ENCODE results near the gene CASK.

The CASK gene

DNA sequence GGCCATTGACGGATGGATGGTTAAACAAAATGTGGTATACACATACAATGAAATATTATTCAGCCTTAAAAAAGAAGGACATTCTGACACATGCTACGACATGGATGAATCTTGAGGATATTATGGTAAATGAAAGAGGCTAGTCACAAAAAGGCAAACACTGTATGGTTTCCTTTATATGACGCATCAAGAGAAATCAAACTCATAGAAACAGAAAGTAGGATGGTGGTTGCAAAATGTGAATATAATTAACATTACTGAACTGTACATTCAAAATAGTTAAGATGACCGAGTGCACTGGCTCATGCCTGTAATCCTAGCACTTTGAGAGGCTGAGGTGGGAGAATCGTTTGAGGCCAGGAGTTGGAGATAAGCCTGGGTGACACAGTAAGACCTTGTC is 9.5 kb upstream of the CASK start:
- H3K4me2 ChIP-seq (ENCODE audit: low read length), result no peak overlapping the region
- H3K4me1 ChIP-seq (ENCODE audit: control insufficient read depth, insufficient read depth, low read length), result no peaks in the 10 kb centered on the region
- peaks cover 13% of the 10 kb centered on the region for H3K27me3 ChIP-seq (ENCODE audit: control insufficient read depth, insufficient read depth, low read length)
- H3K36me3 ChIP-seq (ENCODE audit: insufficient read depth, low read length), result no peaks in the 10 kb centered on the region
- H3K4me3 ChIP-seq (ENCODE audit: low read length), result no peak overlapping the region
- H3K9ac ChIP-seq (ENCODE audit: low read depth, low read length), result no peak overlapping the region
- H3K9me3 ChIP-seq (replicated peaks; ENCODE audit: low read length), result no peaks in the 10 kb centered on the region

DNA sequence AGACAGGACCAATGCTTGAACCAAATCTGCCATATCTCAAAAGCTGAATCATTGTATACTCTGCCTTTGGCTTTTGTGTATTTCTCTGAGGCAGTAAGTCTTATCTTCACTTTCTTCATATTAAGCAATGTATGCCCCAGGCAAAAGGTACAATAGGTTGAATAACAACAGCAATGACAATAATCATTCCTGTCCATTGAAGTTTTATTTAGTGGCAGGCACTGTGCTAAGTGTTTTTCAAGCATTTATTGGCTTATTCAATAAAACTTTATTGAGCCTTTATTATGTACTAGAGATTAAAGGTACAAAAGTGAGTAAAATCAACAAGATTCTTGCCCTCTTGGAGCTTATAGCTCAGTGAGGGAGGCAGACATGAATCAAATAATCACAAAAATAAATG is 8.2 kb upstream of the CASK start:
- Histone ChIP-seq H3K4me2 (ENCODE audit: low read length) (no peak overlapping the region), H3K9me3 (replicated peaks; ENCODE audit: low read length) (no peaks in the 10 kb centered on the region), H3K36me3 (ENCODE audit: insufficient read depth, low read length) (no peaks in the 10 kb centered on the region), H3K4me1 (ENCODE audit: control insufficient read depth, insufficient read depth, low read length) (no peaks in the 10 kb centered on the region), H3K4me3 (ENCODE audit: low read length) (no peak overlapping the region), H3K9ac (ENCODE audit: low read depth, low read length) (no peak overlapping the region), H3K27me3 (ENCODE audit: control insufficient read depth, insufficient read depth, low read length) (peaks cover 19% of the 10 kb centered on the region)

DNA sequence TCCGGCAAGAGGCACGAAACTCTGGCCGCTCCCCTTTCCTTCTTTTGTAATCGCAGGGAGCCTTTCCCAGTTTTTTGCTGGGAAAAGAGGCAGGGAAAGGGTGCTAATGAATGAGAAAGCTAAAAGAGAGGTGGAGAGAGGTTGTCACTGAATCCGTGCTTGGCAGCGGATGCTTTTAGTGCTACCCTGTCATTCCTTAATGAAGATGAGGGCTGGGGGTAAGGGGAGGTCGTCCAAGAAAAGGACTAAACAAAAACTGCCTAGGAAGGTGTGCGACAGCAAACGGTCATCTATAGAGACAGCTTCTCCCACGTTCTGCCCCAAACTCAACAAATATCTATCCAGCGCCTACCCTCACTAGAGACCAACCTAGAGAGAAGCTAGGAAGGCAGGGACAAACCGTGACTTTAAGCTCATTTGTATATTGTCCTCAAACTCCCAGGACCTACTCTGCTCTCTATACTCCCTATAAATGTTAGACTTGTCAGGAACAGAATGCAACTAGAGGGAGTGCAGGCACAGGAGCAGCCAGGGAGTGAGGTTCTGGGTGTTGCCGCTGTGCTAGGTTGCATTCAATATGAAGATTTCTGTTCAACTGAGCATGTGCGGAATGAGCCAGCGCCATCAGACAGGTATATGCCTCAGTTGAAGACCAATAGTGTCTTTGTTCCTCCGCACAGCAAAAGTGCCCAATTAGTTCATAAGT is 777 bp upstream of the CASK start:
- Histone ChIP-seq H3K4me3 (ENCODE audit: low read length) (peak overlapping the region; percentile 84), H3K36me3 (ENCODE audit: insufficient read depth, low read length) (no peaks in the 10 kb centered on the region), H3K9me3 (replicated peaks; ENCODE audit: low read length) (no peaks in the 10 kb centered on the region), H3K4me1 (ENCODE audit: control insufficient read depth, insufficient read depth, low read length) (no peaks in the 10 kb centered on the region), H3K27me3 (ENCODE audit: control insufficient read depth, insufficient read depth, low read length) (peaks cover 9% of the 10 kb centered on the region), H3K4me2 (ENCODE audit: low read length) (peak overlapping the region; percentile 88), H3K9ac (ENCODE audit: low read depth, low read length) (peak overlapping the region; percentile 76)

DNA sequence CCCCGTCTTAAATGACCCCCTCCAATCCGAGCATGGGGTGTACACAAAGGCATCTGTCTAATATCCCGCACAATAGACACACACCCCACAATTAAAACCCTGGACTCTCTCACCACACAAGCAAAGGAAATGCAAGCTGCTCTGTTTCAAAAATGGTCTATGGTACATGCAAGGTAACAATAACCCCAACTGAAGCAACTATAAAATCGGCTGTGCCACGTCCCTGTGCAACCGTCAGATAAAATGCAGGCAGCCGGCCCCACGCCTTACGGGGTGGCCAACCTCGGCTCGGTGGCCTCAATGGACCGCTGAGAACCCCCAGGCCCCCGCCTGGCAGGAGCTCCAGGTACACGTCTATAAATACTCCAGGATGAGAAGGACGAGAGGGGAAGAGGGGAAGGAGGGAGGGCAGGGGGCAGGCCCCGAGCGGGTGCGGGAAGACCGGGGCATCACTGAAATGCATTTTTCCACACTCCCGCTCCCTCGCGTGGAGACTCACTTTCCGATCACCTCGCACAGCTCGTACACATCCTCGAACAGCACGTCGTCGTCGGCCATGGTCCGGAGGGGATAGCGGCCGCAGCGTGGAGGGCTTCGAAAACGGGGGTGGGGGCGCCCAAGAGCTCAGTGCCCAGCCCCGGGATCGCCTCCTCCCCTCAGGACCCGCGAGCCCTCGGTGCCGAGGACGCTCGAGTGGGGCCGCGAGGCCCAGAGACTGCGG is 763 bp downstream of the CASK start:
- Histone ChIP-seq H3K4me1 (ENCODE audit: control insufficient read depth, insufficient read depth, low read length) (no peaks in the 10 kb centered on the region), H3K36me3 (ENCODE audit: insufficient read depth, low read length) (no peaks in the 10 kb centered on the region), H3K4me2 (ENCODE audit: low read length) (peak overlapping the region; percentile 80), H3K27me3 (ENCODE audit: control insufficient read depth, insufficient read depth, low read length) (peaks cover 3% of the 10 kb centered on the region), H3K9ac (ENCODE audit: low read depth, low read length) (peak overlapping the region; percentile 76), H3K4me3 (ENCODE audit: low read length) (peak overlapping the region; percentile 84), H3K9me3 (replicated peaks; ENCODE audit: low read length) (no peaks in the 10 kb centered on the region)

DNA sequence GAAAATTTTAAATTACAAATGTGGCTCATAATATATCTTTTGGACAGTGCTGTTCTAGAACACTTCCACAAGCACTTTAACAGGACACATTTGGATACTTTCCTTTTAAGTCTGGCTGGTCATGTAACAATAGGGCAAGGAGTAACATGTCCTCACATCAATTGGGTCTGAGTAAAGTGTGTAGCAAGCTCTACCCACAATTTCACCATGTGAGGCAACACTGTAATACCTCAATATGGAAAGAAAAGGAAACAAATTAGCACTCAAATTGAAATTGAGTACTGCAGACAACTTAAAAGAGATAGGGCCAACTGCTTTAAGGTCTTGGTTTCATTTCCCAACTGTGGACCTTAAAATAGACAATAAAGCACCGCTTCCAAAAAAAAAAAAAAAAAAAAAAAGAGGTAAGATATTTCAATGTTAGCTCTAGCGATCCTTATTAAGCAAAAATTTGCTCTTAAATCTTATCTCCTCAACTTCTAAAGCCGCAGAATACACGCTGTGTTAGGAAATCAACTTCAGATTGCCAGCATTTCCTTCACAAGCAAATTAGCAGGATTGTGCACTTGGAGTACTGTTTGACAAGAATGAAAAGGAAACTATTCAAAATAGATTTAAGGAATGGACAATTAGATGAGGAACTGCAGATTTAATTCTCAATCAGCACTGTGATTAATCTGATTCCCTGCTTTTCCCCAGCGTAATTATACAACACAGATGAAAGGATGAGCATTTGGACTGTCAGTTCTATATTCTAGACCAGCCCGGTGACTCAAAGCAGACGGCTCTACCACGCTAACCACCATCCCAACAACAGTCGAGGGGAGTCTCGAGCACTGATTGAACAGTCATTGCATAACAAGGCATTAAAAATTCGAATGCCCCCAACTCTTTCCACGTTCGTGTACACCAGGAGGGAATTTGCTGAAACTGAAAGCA is 1.6 kb downstream of the CASK start:
- Histone ChIP-seq H3K36me3 (ENCODE audit: insufficient read depth, low read length) (no peaks in the 10 kb centered on the region), H3K27me3 (ENCODE audit: control insufficient read depth, insufficient read depth, low read length) (no peaks in the 10 kb centered on the region), H3K4me2 (ENCODE audit: low read length) (peak overlapping the region; percentile 80), H3K9ac (ENCODE audit: low read depth, low read length) (peak overlapping the region; percentile 76), H3K4me1 (ENCODE audit: control insufficient read depth, insufficient read depth, low read length) (no peaks in the 10 kb centered on the region), H3K9me3 (replicated peaks; ENCODE audit: low read length) (no peaks in the 10 kb centered on the region), H3K4me3 (ENCODE audit: low read length) (peak overlapping the region; percentile 84)

DNA sequence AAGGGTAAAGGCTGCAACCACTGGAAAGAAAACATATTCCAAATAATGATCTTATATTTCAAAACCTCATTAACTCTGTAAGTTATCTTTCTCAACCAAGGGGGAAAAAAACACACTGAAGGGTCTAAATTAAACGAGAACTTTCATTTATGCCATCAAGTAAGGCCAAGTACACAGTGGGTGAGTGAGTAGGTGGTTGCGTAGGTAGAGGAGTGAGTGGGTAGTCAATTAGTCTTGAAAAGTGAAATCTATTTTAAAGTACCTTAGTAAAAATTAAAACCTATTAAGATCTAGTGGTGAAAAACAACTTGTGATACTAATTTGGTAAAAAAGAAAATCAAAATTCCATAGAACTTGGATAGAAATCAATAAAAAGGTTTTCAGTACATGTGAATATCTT is 3.5 kb downstream of the CASK start:
- H3K4me1 ChIP-seq (ENCODE audit: control insufficient read depth, insufficient read depth, low read length), result no peaks in the 10 kb centered on the region
- no peak overlapping the region for H3K4me3 ChIP-seq (ENCODE audit: low read length)
- no peaks in the 10 kb centered on the region for H3K9me3 ChIP-seq (replicated peaks; ENCODE audit: low read length)
- no peaks in the 10 kb centered on the region for H3K36me3 ChIP-seq (ENCODE audit: insufficient read depth, low read length)
- no peak overlapping the region for H3K9ac ChIP-seq (ENCODE audit: low read depth, low read length)
- H3K27me3 ChIP-seq (ENCODE audit: control insufficient read depth, insufficient read depth, low read length), result no peaks in the 10 kb centered on the region
- no peak overlapping the region for H3K4me2 ChIP-seq (ENCODE audit: low read length)

DNA sequence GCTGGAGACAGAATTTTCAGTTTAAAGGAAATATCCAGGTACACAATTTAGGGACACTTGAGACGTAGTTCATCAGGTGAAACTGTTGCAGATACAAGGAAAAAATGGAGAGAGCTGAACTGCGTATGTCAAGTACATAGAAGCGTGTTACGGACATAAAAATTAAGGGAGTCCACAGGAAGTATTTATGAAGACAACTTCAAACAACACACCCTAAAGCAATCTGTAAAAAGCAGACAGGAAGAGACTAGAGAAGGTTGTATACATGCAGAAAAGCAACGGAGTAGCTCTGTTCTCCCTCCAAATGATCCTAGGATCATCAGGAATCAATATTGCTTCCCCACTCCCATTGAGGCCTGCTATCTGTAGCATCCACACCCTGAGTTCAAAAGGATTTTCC is 5.8 kb downstream of the CASK start:
- Histone ChIP-seq H3K9ac (ENCODE audit: low read depth, low read length) (no peak overlapping the region), H3K9me3 (replicated peaks; ENCODE audit: low read length) (no peaks in the 10 kb centered on the region), H3K27me3 (ENCODE audit: control insufficient read depth, insufficient read depth, low read length) (no peaks in the 10 kb centered on the region), H3K36me3 (ENCODE audit: insufficient read depth, low read length) (no peaks in the 10 kb centered on the region), H3K4me1 (ENCODE audit: control insufficient read depth, insufficient read depth, low read length) (no peaks in the 10 kb centered on the region), H3K4me2 (ENCODE audit: low read length) (no peak overlapping the region), H3K4me3 (ENCODE audit: low read length) (no peak overlapping the region)

DNA sequence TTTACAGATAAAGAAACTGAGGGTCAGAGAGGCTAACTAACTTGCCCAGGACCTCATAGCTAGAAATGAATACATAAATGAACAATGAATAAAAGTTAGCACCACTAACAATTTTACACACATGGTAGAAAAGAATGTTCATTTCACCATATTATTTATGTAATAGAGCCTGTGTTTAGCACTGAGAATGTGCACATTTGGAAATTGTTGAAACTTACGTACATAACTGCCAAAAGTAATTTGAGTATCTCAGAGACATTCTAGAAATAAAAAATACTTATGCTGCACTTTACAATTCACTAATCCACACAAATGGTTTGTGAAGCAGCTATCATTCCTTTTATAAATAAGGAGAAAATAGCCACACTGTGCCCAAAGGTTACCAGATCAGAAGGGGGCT is 9.9 kb downstream of the CASK start:
- Histone ChIP-seq H3K9me3 (replicated peaks; ENCODE audit: low read length) (no peaks in the 10 kb centered on the region), H3K4me3 (ENCODE audit: low read length) (no peak overlapping the region), H3K4me2 (ENCODE audit: low read length) (no peak overlapping the region), H3K4me1 (ENCODE audit: control insufficient read depth, insufficient read depth, low read length) (no peaks in the 10 kb centered on the region), H3K36me3 (ENCODE audit: insufficient read depth, low read length) (no peaks in the 10 kb centered on the region), H3K27me3 (ENCODE audit: control insufficient read depth, insufficient read depth, low read length) (no peaks in the 10 kb centered on the region), H3K9ac (ENCODE audit: low read depth, low read length) (no peak overlapping the region)

DNA sequence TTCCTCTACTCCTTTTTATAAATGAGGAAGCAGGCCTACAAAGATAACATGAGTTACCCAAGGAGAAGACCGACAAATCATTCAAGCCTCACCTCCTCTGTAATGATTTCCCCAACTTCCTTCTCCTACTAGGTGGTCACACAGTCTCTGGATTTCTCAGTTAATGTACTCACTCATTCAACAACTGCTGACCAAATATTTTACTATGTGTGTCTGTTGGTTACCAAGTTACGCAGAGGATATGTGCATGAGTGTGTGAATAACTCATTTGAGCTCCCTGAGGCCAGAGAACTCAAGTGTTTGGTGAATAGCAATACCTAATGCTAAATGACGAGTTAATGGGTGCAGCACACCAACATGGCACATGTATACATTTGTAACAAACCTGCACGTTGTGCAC is 10.4 kb downstream of the CASK start:
- Histone ChIP-seq H3K27me3 (ENCODE audit: control insufficient read depth, insufficient read depth, low read length) (no peaks in the 10 kb centered on the region), H3K4me2 (ENCODE audit: low read length) (no peak overlapping the region), H3K4me3 (ENCODE audit: low read length) (no peak overlapping the region), H3K9ac (ENCODE audit: low read depth, low read length) (no peak overlapping the region), H3K36me3 (ENCODE audit: insufficient read depth, low read length) (no peaks in the 10 kb centered on the region), H3K4me1 (ENCODE audit: control insufficient read depth, insufficient read depth, low read length) (no peaks in the 10 kb centered on the region), H3K9me3 (replicated peaks; ENCODE audit: low read length) (no peaks in the 10 kb centered on the region)

DNA sequence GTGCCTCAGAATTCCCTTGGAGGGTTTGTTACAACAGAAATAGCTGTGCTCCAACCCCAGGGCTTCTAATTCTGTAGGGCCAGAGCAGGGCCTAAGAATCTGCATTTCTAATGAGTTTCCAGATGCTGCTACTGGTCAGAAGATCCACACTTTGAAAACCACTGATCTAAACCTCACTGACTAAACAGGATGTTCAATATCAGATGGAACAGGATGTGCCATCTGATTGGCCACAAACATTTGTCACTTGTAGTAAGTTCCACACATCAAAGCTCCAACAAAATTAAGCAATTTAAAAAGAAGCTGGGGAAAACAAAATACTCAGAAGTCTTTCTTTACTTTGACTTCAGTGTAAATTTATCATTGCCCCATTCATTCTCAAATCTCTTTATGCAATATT is 14.3 kb downstream of the CASK start:
- no peaks in the 10 kb centered on the region for H3K9me3 ChIP-seq (replicated peaks; ENCODE audit: low read length)
- H3K4me3 ChIP-seq (ENCODE audit: low read length), result no peak overlapping the region
- no peaks in the 10 kb centered on the region for H3K27me3 ChIP-seq (ENCODE audit: control insufficient read depth, insufficient read depth, low read length)
- no peaks in the 10 kb centered on the region for H3K36me3 ChIP-seq (ENCODE audit: insufficient read depth, low read length)
- H3K4me2 ChIP-seq (ENCODE audit: low read length), result no peak overlapping the region
- H3K4me1 ChIP-seq (ENCODE audit: control insufficient read depth, insufficient read depth, low read length), result no peaks in the 10 kb centered on the region
- no peak overlapping the region for H3K9ac ChIP-seq (ENCODE audit: low read depth, low read length)

DNA sequence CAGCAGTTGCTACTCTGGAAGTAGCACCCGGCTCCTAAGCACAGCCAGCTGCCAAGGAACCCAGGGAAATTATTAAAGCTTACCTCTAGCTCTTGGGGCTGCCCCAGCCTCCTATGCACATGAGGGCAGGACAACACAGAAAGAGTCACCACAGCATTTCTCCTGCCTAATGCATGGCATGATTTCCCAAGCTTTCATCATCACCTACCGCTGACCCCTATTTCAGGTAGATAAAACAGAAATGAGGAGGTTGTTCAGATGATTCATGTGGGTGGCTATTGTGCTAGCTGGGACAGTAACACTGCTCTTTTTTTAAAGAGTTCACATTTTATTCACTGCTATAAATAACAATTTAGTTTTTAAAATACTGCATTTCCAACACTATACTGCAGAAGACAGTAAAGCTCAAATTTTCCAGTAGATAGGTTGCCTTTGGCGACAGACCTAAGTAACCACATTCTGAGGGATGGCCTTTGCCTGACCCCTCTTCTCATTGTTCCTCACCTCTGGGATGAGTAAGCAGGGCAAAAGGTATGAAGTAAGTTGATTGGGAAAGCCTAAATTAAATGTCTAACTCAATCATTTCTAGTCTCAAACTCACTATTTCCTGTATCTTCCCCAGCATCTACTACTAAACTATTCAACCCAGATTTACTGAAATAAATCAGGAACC is 16.7 kb downstream of the CASK start:
- Histone ChIP-seq H3K4me1 (ENCODE audit: control insufficient read depth, insufficient read depth, low read length) (no peaks in the 10 kb centered on the region), H3K36me3 (ENCODE audit: insufficient read depth, low read length) (no peaks in the 10 kb centered on the region), H3K4me3 (ENCODE audit: low read length) (no peak overlapping the region), H3K9me3 (replicated peaks; ENCODE audit: low read length) (no peaks in the 10 kb centered on the region), H3K9ac (ENCODE audit: low read depth, low read length) (no peak overlapping the region), H3K4me2 (ENCODE audit: low read length) (no peak overlapping the region), H3K27me3 (ENCODE audit: control insufficient read depth, insufficient read depth, low read length) (no peaks in the 10 kb centered on the region)
